Fibroblast of skin of scalp (primary cell): ENCODE measurements around the gene CFAP107.
"Not testable (repeated sequence)": the region's sequence is repeated elsewhere in the genome, so short reads cannot be mapped to it uniquely, and the experiment has no call there.

Experiments
- DNase-seq: peaks from one replicate; pipeline ENCODE4 v3.0.0-alpha.2; 2013

Gene CFAP107

GRCh38 chr1:12778907-12779306, 32.9 kb downstream of the CFAP107 start:
- peak; percentile 4 for DNase-seq

GRCh38 chr1:12781488-12781887, 35.5 kb downstream of the CFAP107 start:
- DNase-seq, result not testable (repeated sequence)

GRCh38 chr1:12783783-12784182, 37.8 kb downstream of the CFAP107 start:
- DNase-seq, result not testable (repeated sequence)

GRCh38 chr1:12784729-12785128, 38.7 kb downstream of the CFAP107 start:
- DNase-seq, result not testable (repeated sequence)

- DNase-seq, result not testable (repeated sequence)
Measured at GRCh38 chr1:12791097-12791496, 45.1 kb downstream of the CFAP107 start, which contains the start of gene PRAMEF1. TSS of gene PRAMEF1 (plus strand) at chr1:12791397. CDS start at chr1:12793228, 1,831 bp downstream.

- no peak for DNase-seq
Measured at GRCh38 chr1:12798911-12799310, 52.9 kb downstream of the CFAP107 start.

GRCh38 chr1:12799730-12800129, 53.7 kb downstream of the CFAP107 start:
- no peak for DNase-seq

- DNase-seq, result no peak
Measured at GRCh38 chr1:12809933-12810332, 63.9 kb downstream of the CFAP107 start.

GRCh38 chr1:12810691-12811408, 64.8 kb downstream of the CFAP107 start:
- peak; percentile 52 for DNase-seq

- no peak for DNase-seq
Measured at GRCh38 chr1:12811409-12811784, 65.4 kb downstream of the CFAP107 start.
